Posterior cingulate gyrus (tissue), 11 donors: Measurements from ENCODE around the gene OTOP2.

ENCODE experiments used
- DNase-seq, 10 donors: peaks; one replicate each; pipeline versions ENCODE4 v3.0.0 to v3.0.0-alpha.2; 2020 to 2021; ENCODE audit warnings: mixed read lengths in 3 of 10
- intact Hi-C: fragments of 100-400 bp; cut with DNase I; formaldehyde crosslinking; loops from one replicate; pipeline ENCODE4 v1.15.1; 2023

Gene OTOP2

DNA sequence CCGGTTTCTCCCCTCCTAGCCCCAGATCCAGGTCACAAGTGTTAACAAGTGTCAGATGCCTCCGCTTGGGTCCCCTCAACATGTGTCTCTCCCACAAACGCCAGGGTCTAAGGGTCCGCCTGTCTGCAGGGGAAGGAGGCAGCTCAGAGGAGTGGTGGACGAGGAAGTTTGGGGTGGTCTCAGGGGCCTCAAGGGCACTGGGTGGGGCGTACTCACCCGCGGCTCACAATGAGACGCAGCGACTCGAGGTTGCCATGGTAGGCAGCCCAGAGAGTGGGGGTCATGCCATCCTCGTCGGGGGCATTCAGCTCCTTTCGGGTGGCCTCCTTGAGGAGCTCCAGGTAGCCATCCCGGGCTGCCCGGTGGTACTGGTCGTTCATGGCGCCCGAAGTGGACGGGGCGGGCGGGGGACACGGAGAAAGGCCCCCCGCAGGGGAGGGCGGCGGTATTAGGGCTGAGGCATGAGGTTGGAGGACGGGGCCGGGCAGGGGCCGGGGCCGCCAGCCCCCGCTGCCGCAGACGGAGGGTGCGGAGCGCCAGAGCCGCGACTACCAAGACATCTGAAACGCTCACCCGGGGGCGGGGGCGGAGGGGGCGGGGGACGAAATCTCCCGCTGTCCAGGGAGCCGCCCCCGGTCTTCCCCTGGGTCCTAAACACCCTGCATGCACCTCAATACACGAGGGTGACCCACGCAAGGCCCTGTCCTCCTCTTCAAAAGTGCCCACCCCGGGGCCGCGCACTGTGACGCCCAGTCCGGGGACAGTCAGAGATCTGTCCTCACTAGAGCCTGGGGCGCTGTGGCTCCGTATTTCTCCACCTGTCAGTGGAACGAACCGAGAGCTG, 1.2 kb upstream of the OTOP2 start, which contains the start of gene USH1G:
TSS of gene USH1G (minus strand) at position 562 of the 844 bp plus-strand sequence. CDS start at position 380, 182 bp downstream.
- intact Hi-C loops = no loop called here
- DNase-seq = peak in 1 of 10 donors; percentile 72

DNA sequence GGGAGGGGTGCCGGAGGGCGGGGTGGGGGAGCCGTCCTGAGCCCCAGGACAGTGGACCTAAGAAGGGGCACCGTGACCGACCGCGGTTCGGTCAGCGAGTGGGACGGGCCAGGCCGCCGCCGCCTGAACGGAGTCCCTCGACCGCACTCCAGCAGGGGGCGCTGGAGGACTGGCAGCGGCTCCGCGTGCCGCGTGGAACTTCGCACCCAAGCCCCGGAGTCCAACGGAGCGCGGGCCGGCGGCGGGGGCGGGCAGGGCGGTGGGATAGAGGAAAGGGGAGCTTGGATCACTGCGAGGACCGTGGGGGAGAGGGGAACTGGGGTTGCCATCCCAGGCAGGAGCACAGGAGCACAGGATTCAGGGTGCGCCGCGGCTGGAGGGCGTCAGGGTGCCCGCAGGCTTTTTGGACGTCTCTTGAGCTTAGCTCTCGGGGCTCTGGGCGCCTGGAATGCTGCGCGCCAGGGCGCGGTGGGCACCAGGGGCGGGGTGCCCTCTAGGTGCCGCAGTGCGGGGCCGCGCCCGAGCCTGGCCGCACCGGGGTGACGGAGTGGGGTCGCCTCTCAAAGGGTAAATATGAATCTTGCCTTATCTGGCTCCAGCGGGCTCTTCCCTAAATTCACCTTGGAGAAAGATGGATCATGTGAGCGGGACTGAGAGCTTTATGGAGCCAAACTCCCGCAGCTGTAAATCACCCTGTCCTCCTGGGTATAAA, 379 bp upstream of the OTOP2 start:
- DNase-seq = peak in 8 of 10 donors; percentile 49 to 95 (median 74)
- intact Hi-C loops = no loop called here

DNA sequence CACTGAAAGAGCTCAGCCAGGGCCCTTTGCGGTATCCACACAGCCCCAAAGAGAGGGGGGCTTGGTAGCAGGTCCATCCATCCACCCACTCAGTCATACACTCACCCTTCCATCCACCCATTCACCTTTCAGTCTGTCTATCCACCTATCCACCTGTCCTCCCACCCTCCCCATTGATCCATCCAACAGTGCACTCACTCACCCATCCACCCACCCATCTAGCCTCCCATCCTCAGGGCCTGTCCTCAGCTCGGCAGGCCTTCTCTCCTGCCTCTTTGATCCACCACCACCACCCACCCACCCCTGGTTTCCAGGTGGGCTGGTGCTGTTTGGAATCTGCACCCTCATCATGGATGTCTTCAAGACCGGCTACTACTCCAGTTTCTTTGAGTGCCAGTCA, 1.2 kb downstream of the OTOP2 start:
- DNase-seq = peak in 1 of 10 donors; percentile 21
- intact Hi-C loops = no loop called here

DNA sequence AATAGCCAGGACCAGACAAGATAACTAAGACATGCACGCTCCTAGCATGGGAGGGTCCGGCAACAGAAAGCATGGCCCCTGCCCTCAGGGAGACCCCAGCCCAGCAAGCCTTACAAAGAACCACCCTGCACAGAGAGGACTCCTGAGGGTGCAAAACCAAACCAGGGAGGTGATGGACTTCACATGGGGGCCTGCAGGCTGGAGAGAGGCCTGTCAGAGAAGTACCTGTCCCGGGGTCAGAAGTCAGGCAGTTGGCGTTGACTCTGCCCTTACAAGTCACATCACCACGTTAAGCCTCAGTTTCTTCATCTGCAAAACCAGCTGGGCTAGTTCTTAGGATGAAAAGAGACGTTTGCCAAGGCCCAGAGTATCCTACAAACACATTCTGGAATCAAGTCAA, 4.7 kb downstream of the OTOP2 start:
- peak in 2 of 10 donors; percentile 67 to 75 for DNase-seq
- intact Hi-C loops = no loop called here

DNA sequence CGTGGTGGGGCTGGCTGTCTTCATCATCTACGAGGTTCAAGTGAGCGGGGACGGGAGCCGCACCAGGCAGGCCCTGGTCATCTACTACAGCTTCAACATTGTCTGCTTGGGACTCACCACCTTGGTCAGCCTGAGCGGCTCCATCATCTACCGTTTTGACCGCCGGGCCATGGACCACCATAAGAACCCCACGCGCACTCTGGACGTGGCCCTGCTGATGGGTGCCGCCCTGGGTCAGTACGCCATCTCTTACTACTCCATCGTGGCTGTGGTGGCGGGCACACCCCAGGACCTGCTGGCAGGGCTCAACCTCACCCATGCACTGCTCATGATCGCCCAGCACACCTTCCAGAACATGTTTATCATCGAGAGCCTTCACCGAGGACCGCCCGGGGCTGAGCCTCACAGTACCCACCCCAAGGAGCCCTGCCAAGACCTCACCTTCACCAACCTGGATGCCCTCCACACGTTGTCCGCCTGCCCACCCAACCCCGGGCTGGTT, 6.5 kb downstream of the OTOP2 start:
- peak in 2 of 10 donors; percentile 57 to 65 for DNase-seq
- intact Hi-C loops = no loop called here

DNA sequence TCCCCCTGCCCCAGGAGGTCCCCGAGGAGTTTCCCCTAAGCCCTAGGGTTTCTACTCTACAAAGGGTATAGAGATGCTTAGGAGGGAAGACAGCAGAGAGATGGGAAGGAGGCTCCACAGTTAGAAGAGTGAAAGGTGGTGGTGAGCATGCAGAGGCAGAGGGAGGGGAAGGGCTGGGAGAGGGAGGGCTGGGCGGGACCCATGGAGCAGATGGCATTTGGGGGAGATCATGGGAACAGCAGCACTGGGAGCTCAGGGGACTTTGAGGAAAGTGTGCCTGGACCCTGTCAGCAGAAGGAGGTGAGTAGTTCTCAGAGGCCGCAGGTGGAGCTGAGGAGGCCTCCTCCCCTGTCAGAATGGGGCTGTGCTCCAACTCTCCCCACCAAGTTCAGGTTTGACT, 11.0 kb downstream of the OTOP2 start:
- intact Hi-C loops = no loop called here
- no peak for DNase-seq

DNA sequence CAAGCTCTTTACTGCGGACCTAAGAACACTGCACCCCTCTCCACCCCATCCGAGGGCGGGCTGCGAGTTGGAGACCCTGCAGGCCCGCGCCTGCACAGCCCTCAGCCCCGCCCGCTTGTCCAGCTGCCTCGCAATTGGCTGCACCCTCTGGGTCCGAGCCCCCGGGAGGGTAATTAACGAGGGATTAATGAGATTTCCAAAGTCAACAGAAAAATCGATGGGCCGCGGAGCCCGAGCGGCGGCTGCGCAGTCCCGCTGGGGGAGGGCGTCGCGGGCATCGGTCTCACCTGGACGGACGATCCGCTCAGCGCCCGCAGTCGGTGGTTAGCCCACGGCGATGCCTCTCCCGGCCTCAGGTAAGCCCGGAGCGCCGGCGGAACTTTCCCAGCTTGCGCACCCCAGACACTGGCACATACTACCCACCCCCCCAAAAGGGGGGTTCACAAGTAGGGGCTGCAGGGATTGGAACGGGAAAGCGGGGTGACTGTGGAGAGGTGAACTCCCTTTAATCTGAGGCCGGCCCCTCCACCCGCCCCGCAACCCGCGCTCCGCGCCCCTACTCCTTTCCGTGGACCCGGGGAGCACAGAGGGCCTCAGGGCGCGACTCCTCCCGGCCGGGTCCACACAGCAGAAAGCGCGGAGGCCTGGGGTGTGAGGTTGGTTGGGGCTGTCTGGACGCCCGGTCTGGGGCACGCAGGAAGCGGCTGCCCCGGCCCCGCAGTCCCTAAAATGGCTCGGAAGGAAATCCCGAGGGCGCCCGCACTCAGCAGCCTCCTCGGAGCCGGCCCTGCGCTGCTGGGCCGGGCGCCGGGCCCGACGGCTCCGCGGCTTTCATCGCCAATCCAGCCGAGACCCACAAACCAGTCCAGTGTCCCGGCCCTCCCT, 11.8 kb downstream of the OTOP2 start, which contains the start of gene OTOP3:
TSS of gene OTOP3 (plus strand) at position 314 of the 885 bp plus-strand sequence. CDS start at position 338, 24 bp downstream.
- intact Hi-C loops = no loop called here
- peak in 1 of 10 donors; percentile 61 for DNase-seq

DNA sequence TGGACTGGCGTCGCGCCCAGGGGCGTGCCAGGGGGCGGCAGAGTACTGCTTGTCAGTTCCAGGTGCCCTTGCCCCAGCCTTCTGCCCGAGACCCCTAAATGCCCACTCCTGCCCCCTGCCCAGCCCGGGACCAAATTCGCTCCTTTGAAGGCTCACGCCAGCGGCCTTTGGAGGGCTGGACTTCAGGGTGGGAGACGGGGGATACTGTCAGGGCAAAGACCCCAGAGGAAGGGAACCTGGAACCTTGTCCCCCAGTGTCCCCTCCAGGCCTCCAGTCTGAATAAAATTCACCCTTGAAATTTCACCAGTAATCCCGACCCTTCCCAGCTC, 12.4 kb downstream of the OTOP2 start:
- intact Hi-C loops = no loop called here
- DNase-seq = no peak

DNA sequence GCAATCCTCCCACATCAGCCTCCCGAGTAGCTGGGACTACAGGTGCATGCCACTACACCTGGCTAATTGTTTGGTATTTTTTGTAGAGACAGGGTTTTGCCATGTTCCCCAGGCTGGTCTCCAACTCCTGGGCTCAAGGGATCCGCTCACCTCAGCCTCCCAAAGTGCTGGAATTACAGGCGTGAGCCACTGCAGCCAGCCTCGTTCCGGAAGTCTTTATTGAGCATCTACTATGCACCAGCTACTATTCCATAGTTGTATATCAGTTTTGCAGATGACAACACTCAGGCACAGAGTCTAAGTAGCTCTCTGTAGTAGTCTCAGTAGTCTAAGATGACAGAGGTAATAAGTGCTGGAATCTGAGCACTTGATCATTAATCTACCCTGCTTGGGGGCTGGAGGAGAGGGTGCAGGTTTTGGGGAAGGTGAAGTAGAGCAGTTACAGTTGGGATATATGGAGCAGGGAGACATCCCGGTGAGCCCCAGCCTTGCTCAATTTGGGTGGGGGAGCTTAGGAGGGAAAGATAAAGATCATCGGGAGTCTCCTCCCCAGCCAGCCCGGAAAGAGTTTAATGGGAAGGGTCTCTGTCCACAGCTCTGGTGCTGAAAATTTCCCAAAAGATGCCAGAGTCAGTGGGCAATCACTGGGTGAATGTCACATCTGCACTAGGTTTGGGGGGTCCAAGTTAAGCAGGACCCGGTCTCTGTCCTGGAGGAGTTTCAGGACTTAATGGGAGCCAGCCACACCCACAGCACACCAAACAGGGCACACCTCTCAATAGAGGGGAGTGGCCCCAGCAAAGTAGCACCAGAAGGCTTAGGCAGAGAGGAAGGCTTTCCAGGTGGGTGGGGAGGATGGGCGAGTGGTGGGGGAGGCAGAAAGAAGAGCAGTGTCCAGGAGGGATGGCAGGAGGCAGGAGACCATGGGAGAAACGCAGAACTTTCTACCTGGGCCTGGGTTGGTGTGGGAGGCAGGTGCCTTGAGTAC, 13.3 kb downstream of the OTOP2 start:
- intact Hi-C loops = no loop called here
- no peak for DNase-seq

DNA sequence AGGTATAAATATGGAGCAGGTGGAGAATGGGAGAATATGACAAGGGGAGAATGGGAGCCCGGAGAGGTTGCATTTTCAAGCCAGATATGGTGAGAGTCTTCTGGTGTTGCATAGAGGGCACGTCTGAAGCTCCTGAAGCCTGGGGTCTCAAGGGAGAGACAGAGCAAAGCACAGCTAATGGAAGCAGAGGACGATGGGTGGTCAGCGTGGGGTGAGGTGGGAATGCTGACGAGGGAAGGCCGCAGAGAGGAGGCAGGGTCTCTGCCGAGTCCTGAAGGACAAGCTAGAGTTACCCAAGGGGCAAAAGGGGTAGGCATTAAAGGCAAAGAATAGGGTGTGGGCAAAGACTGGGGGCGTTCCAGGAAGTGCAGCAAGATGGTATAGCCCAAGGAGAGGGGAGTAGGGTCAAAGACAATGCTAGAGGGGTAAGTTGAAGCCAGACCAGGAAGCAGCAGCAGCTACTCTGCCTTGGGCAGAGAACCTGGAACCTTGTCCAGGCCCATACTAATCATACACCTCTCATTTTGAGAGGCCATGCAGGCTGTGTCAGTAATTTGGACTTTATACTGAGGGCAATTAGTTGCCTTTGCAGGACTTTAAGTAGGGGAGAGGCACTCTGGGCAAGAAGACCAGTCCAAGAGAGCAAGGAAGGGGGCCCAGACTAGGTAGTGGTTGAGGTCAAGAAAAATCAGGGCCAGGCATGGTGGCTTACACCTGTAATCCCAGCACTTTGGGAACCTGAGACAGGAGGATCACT, 14.3 kb downstream of the OTOP2 start:
- intact Hi-C loops = no loop called here
- DNase-seq = no peak

DNA sequence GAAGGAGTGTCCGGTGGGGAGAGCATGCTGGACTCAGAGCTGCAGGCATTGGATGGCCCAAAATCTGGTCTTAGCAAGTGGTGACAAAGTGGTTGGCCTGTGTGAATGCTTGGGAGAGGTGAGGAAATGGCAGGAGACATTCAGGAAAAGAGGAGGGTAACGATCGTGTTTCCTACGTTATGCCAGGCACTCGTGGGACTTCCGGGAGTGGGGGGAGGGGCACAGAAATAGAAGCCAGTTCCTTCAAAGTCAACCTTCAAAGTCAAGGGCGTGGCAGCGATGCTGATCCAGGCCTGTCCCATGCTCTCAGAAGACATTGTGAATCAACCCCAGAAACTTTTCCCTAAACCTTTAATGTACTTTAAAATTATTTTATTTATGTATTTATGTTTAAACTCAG, 15.5 kb downstream of the OTOP2 start:
- intact Hi-C loops = no loop called here
- DNase-seq = no peak

DNA sequence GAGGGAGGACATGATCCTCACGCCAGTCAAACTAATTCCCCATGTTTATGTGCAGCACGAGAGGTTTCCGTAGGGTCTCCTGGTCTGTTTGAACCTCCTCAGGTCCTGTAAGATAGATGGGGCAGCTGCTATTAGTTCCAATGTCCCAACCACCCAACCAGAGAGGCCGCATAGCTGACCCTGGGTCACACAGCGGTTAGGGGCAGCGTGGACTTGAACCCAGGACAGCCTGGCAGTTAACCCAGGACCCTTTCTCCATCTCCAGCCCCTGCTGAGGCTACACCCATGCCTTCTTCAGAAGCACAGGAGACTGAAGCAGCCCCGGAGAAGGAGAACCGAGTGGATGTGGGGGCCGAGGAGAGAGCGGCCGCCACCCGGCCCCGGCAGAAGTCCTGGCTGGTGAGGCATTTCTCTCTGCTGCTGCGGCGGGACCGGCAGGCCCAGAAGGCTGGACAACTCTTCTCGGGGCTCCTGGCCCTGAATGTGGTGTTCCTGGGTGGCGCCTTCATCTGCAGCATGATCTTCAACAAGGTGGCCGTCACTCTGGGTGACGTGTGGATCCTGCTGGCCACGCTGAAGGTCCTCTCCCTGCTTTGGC, 17.2 kb downstream of the OTOP2 start:
- intact Hi-C loops = no loop called here
- DNase-seq = no peak

DNA sequence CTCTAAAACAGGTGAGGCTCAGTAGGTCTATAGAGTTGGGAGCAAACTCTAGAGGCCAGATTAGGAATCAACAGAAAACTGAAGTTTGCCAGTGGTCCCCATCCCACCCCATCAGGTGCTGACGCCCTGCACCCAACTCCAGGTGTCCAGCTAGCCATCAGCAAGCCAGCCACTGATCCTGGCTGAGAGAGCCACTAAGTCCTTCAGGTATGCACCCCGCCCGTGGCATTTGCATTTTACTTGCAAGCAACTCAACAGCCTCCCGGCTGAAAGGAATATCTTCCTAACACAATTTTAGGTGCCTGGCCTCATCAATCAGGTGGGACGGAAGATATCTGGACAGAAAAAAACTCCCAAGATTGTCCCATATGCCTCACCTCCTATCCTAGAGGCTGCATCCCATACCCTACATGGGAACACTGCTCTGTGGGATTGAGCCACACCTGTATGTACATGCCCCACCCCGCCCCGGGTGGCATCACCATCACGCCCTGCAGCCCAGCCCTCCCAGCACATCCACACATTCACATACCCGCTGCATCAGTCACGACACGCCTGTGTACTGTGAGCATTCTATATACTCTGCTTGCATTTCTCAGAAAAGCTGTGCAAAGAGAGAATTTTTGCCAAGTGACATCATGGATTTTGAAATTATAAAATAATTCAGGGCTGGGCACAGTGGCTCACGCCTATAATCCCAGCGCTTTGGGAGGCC, 19.9 kb downstream of the OTOP2 start:
- DNase-seq = no peak
- intact Hi-C loops = no loop called here

DNA sequence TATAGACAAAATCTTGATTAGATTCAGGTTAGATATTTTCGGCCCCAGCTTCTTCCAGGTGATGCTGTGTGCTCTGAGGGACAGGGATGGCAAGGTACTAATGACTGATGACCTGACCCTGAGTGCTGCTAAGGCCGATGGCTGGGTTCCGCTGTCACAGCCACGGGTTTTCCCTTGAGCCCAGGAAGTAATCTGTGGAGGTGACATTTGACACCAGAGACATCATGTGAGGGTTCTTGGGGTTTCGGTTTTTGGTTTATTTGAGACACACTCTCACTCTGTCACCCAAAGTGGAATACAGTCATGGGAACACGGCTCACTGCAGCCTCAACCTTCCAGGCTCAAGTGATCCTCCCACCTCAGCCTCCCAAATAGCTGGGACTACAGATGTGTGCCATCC, 21.5 kb downstream of the OTOP2 start:
- no peak for DNase-seq
- intact Hi-C loops = no loop called here

DNA sequence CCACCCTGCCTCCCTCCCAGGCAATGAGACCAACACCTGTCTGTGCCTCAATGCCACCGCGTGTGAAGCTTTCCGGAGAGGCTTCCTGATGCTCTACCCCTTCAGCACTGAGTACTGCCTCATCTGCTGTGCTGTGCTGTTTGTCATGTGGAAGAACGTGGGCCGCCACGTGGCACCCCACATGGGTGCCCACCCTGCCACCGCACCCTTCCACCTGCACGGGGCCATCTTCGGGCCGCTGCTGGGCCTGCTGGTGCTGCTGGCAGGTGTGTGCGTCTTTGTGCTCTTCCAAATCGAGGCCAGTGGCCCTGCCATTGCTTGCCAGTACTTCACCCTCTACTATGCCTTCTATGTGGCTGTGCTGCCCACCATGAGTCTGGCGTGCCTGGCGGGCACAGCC, 22.6 kb downstream of the OTOP2 start:
- no peak for DNase-seq
- intact Hi-C loops = no loop called here

DNA sequence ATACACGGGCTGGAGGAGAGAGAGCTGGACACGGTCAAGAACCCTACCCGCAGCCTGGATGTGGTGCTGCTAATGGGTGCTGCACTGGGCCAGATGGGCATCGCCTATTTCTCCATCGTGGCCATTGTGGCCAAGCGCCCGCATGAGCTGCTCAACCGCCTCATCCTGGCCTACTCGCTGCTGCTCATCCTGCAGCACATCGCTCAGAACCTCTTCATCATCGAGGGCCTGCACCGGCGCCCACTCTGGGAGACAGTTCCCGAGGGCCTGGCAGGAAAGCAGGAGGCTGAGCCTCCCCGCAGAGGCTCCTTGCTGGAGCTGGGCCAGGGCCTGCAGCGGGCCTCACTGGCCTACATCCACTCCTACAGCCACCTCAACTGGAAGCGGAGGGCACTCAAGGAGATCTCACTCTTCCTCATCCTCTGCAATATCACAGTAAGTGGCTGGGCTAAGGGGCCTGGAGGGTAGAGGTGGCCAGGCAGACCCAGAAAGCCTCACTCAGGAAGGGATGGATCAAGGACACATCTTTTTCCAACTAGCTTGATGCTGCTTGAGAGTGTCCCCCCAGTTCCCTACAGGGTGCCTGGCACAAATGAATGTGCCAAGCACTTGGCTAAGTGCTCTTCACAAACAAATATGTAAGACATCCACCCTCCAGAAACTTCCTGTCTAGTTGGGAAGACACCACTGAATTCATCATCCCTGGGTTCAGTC, 23.1 kb downstream of the OTOP2 start:
- DNase-seq = no peak
- intact Hi-C loops = no loop called here
